ENCODE measurements around the gene RNF169. TPM values are rescaled to one million over a fixed set of nuclear protein-coding genes. Genes with fewer than 3 reads are reported as not detected.

The RNF169 gene
- total and polyA plus RNA-seq, 2 of the 13 experiments (the other 11 are each of a cell fraction or from before 2014, with no cell fraction given) = 5.3 to 14.2 TPM

DNA sequence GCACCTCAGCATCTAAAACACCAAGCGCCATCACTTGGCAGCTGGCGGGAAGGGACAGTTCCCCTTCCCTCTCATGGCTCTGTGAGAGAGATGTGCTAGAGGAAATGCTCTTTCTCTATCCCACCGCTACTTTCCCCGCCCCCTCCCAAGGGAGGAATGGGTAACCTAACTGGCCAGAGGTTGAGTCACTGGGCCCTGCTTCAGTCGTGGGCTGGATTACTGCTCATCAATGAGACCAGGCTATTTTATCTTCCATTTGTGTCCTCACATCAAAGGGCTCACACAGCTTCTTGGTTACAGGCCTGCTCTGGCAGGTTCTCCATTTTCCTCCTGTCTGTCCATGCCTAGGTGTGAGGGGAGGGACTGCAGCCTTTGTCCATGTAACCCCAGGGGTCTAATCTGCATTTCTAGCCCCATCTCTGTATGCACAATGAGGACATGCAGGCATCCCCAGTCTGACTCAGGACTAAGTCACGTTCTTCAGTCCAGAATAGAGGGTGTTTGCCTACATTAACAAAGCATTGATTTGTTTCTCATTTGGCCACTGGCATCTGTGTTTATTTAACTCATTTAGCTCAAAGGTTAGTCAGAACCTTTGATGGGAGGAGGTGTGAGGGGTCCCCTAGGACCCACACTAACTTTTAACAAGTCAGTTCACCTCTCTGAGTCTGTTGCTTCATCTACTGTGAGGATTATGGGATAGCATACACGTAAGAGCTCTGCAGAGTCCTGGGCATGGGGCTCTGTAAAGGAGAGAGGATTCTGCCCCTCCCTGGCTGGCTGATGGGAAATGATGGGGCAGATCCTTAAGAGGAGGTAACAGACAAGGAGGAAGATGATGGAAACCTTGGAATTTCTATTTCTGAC is 101.1 kb downstream of the RNF169 start:
- ATAC-seq (peak; percentile 90), FAIRE-seq (peak; percentile 95), DNase-seq (ENCODE audit: low spot score) (peak; percentile 95)
- Histone ChIP-seq H4K20me1 (ENCODE audit: insufficient read depth, low read length) (no peaks in the 10 kb centered on the region), H3K27ac (ENCODE audit: extremely low read length, insufficient read depth, low read length) (peak overlapping the region; percentile 66), H3K79me2 (ENCODE audit: insufficient read depth, low read length) (no peaks in the 10 kb centered on the region), H3K4me3 (replicated peaks in 1 of 3; ENCODE audit: insufficient read depth in 1 of 3, low read depth in 2 of 3, low read length in 3 of 3) (no peak overlapping the region), H3K27me3 (ENCODE audit: control insufficient read depth in 1 of 2, insufficient read depth in 2 of 2, low read length in 2 of 2) (no peaks in the 10 kb centered on the region), H2AFZ (ENCODE audit: low read length) (no peak overlapping the region), H3K9me3 (ENCODE audit: low read length) (no peaks in the 10 kb centered on the region), H3K36me3 (replicated peaks in 1 of 2; ENCODE audit: control insufficient read depth in 1 of 2, insufficient read depth in 2 of 2, low read length in 2 of 2) (peaks cover 11 to 40% of the 10 kb centered on the region in 2 experiments), H3K9ac (ENCODE audit: insufficient read depth, low read depth, low read length) (peak overlapping the region; percentile 24; the same call in 1 of the 2 replicates), H3K4me1 (ENCODE audit: insufficient read depth, low read length) (peaks cover 27% of the 10 kb centered on the region), H3K4me2 (ENCODE audit: low read depth, low read length) (peak overlapping the region; percentile 46)
- WGBS (ENCODE audit: low lambda C conversion rate) = 50% methylated on average over 7 of the region's 7 CpGs
- CTCF ChIA-PET (ENCODE audit: low intra/inter-chr PET ratio, low total read pairs) = no interaction called here
- in situ Hi-C loops (cut with HindIII; ENCODE audit: extremely low pct_ligation_motif_present, low pct_unique_long_range_greater_than_20kb) (no loop called here), intact Hi-C loops (cut with micrococcal nuclease; ENCODE audit: unreplicated experiment) (no loop called here)
- POLR2A ChIA-PET = interaction anchor here (0.7 to 1.1 kb wide), 3 partner anchors 12 to 116 kb away, joined by 3 to 5 read pairs (median 4); partner anchors contain the start of genes SPCS2 and XRRA1
- BruUV-seq (replicated peaks) = no TSS peak
- TF ChIP-seq ZNF431 (CRISPR knock-in tag; IDR thresholded peaks at IDR 0.05; ENCODE audit: borderline replicate concordance, low read depth) = no peak
- TF ChIP-seq CCDC6 (CRISPR knock-in tag; IDR thresholded peaks at IDR 0.05) = 0 out of 2 replicates have a peak, but pooled peaks have one; percentile 36
- peak; percentile 81; the same call in 1 of the 2 replicates for TF ChIP-seq CEBPB (IDR thresholded peaks at IDR 0.05; ENCODE audit: borderline replicate concordance, low read depth, low read length)
- TF ChIP-seq ATAD3A (CRISPR knock-in tag; IDR thresholded peaks at IDR 0.05) = no peak
- TF ChIP-seq NONO (IDR thresholded peaks at IDR 0.05) = no peak
- TF ChIP-seq NONO (CRISPR knock-in tag; conservative IDR thresholded peaks at IDR 0.05) = peak; percentile 41; the same call in 1 of the 2 replicates
- no peak for TF ChIP-seq ZNF615 (CRISPR knock-in tag; IDR thresholded peaks at IDR 0.05; ENCODE audit: borderline replicate concordance)
- TF ChIP-seq, protein P1, sequence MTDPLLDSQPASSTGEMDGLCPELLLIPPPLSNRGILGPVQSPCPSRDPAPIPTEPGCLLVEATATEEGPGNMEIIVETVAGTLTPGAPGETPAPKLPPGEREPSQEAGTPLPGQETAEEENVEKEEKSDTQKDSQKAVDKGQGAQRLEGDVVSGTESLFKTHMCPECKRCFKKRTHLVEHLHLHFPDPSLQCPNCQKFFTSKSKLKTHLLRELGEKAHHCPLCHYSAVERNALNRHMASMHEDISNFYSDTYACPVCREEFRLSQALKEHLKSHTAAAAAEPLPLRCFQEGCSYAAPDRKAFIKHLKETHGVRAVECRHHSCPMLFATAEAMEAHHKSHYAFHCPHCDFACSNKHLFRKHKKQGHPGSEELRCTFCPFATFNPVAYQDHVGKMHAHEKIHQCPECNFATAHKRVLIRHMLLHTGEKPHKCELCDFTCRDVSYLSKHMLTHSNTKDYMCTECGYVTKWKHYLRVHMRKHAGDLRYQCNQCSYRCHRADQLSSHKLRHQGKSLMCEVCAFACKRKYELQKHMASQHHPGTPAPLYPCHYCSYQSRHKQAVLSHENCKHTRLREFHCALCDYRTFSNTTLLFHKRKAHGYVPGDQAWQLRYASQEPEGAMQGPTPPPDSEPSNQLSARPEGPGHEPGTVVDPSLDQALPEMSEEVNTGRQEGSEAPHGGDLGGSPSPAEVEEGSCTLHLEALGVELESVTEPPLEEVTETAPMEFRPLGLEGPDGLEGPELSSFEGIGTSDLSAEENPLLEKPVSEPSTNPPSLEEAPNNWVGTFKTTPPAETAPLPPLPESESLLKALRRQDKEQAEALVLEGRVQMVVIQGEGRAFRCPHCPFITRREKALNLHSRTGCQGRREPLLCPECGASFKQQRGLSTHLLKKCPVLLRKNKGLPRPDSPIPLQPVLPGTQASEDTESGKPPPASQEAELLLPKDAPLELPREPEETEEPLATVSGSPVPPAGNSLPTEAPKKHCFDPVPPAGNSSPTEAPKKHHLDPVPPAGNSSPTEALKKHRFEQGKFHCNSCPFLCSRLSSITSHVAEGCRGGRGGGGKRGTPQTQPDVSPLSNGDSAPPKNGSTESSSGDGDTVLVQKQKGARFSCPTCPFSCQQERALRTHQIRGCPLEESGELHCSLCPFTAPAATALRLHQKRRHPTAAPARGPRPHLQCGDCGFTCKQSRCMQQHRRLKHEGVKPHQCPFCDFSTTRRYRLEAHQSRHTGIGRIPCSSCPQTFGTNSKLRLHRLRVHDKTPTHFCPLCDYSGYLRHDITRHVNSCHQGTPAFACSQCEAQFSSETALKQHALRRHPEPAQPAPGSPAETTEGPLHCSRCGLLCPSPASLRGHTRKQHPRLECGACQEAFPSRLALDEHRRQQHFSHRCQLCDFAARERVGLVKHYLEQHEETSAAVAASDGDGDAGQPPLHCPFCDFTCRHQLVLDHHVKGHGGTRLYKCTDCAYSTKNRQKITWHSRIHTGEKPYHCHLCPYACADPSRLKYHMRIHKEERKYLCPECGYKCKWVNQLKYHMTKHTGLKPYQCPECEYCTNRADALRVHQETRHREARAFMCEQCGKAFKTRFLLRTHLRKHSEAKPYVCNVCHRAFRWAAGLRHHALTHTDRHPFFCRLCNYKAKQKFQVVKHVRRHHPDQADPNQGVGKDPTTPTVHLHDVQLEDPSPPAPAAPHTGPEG (CRISPR knock-in tag; IDR thresholded peaks at IDR 0.05) = peak; percentile 23; the same call in 1 of the 2 replicates
- TF ChIP-seq, protein P2, sequence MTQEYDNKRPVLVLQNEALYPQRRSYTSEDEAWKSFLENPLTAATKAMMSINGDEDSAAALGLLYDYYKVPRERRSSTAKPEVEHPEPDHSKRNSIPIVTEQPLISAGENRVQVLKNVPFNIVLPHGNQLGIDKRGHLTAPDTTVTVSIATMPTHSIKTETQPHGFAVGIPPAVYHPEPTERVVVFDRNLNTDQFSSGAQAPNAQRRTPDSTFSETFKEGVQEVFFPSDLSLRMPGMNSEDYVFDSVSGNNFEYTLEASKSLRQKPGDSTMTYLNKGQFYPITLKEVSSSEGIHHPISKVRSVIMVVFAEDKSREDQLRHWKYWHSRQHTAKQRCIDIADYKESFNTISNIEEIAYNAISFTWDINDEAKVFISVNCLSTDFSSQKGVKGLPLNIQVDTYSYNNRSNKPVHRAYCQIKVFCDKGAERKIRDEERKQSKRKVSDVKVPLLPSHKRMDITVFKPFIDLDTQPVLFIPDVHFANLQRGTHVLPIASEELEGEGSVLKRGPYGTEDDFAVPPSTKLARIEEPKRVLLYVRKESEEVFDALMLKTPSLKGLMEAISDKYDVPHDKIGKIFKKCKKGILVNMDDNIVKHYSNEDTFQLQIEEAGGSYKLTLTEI (CRISPR knock-in tag; conservative IDR thresholded peaks at IDR 0.05) = no peak
- TF ChIP-seq, protein P3, sequence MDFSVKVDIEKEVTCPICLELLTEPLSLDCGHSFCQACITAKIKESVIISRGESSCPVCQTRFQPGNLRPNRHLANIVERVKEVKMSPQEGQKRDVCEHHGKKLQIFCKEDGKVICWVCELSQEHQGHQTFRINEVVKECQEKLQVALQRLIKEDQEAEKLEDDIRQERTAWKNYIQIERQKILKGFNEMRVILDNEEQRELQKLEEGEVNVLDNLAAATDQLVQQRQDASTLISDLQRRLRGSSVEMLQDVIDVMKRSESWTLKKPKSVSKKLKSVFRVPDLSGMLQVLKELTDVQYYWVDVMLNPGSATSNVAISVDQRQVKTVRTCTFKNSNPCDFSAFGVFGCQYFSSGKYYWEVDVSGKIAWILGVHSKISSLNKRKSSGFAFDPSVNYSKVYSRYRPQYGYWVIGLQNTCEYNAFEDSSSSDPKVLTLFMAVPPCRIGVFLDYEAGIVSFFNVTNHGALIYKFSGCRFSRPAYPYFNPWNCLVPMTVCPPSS (IDR thresholded peaks at IDR 0.05) = no peak
- TF ChIP-seq, protein P4, sequence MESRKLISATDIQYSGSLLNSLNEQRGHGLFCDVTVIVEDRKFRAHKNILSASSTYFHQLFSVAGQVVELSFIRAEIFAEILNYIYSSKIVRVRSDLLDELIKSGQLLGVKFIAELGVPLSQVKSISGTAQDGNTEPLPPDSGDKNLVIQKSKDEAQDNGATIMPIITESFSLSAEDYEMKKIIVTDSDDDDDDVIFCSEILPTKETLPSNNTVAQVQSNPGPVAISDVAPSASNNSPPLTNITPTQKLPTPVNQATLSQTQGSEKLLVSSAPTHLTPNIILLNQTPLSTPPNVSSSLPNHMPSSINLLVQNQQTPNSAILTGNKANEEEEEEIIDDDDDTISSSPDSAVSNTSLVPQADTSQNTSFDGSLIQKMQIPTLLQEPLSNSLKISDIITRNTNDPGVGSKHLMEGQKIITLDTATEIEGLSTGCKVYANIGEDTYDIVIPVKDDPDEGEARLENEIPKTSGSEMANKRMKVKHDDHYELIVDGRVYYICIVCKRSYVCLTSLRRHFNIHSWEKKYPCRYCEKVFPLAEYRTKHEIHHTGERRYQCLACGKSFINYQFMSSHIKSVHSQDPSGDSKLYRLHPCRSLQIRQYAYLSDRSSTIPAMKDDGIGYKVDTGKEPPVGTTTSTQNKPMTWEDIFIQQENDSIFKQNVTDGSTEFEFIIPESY (CRISPR knock-in tag; IDR thresholded peaks at IDR 0.05) = peak; percentile 97

All from HepG2 (cell line).